AG04450 (cell line): ENCODE results near the gene ID2. TPM values are rescaled to one million over a fixed set of nuclear protein-coding genes. Genes with fewer than 3 reads are reported as not detected.

ENCODE experiments used
- CTCF ChIA-PET: fragments of 300-600, 350-600 bp; formaldehyde crosslinking; extraction: SDS; loops from one replicate; lab custom pipeline; 2022; ENCODE audit warnings: antibody characterized with exemption, inconsistent platforms; lab: Charles Lee
- POLR2A ChIA-PET: fragments of 350-600 bp; formaldehyde crosslinking; extraction: SDS; loops from one replicate; lab custom pipeline; 2021; ENCODE audit warnings: antibody characterized with exemption, inconsistent platforms; lab: Yijun Ruan, JAX
- DNase-seq: peaks from one replicate; pipeline ENCODE4 v3.0.0-alpha.2; 2011; ENCODE audit warnings: low read depth, low spot score
- H3K27ac ChIP-seq: one replicate; pipeline ENCODE4 v1.5.1; 2012; ENCODE audit warnings: low read depth, low read length, control low read depth
- H3K27me3 ChIP-seq: one replicate; pipeline ENCODE4 v1.6.0; 2012; ENCODE audit warnings: low read length; ENCODE audit not compliant: control insufficient read depth, insufficient read depth
- H3K4me3 ChIP-seq: 2 replicates; pipeline ENCODE4 v1.5.1; 2011; ENCODE audit warnings: mild to moderate bottlenecking, low read depth, low read length, control low read depth
- H3K9me3 ChIP-seq: 2 replicates; pipeline ENCODE4 v1.5.1; 2012; ENCODE audit warnings: low read length; ENCODE audit not compliant: control insufficient read depth, insufficient read depth
- polyA plus RNA-seq: library from polyadenylated mRNA; depleted of rRNA; stranded (reverse); fragments of >200 nt; gene quantifications from 2 replicates; pipeline ENCODE4 v1.2.3, GENCODE V29; 2011; rRNA removed
- TF ChIP-seq, protein P1 (sequence below): IDR thresholded peaks from 2 replicates; pipeline ENCODE4 v1.5.1; 2011; ENCODE audit warnings: low read depth, low read length, control low read depth, inconsistent platforms

The ID2 gene
- polyA plus RNA-seq, 1 experiment, result 74.3 TPM

- DNase-seq, result no peak
- TF ChIP-seq, protein P1, sequence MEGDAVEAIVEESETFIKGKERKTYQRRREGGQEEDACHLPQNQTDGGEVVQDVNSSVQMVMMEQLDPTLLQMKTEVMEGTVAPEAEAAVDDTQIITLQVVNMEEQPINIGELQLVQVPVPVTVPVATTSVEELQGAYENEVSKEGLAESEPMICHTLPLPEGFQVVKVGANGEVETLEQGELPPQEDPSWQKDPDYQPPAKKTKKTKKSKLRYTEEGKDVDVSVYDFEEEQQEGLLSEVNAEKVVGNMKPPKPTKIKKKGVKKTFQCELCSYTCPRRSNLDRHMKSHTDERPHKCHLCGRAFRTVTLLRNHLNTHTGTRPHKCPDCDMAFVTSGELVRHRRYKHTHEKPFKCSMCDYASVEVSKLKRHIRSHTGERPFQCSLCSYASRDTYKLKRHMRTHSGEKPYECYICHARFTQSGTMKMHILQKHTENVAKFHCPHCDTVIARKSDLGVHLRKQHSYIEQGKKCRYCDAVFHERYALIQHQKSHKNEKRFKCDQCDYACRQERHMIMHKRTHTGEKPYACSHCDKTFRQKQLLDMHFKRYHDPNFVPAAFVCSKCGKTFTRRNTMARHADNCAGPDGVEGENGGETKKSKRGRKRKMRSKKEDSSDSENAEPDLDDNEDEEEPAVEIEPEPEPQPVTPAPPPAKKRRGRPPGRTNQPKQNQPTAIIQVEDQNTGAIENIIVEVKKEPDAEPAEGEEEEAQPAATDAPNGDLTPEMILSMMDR, result no peak
- H3K9me3 ChIP-seq, result no peaks in the 10 kb centered on the region
- ChIA-PET POLR2A (no interaction called here), CTCF (interaction anchor here (0.6 to 1.2 kb wide), 4 partner anchors 12 to 1305 kb away, joined by 3 to 8 read pairs (median 3); no protein-coding TSS in a partner anchor)
- H3K27ac ChIP-seq, result no peak overlapping the region
- H3K27me3 ChIP-seq, result no peaks in the 10 kb centered on the region
- no peak overlapping the region for H3K4me3 ChIP-seq
Measured at GRCh38 chr2:8732601-8733000, 50.7 kb downstream of the ID2 start.

Other genes starting within 250 kb of the ID2 start
- 49.1 and 64.7 TPM in 2 replicates for gene KIDINS220, start 155.6 kb downstream of the ID2 start, polyA plus RNA-seq